Raji (cell line): ENCODE measurements around the gene SKI.

Experiments
- POLR2A ChIP-seq: IDR thresholded peaks from 2 replicates; pipeline ENCODE4 v1.6.1; 2011; ENCODE audit warnings: low read depth, low read length, control low read depth; ENCODE audit not compliant: insufficient read depth

The SKI gene

DNA sequence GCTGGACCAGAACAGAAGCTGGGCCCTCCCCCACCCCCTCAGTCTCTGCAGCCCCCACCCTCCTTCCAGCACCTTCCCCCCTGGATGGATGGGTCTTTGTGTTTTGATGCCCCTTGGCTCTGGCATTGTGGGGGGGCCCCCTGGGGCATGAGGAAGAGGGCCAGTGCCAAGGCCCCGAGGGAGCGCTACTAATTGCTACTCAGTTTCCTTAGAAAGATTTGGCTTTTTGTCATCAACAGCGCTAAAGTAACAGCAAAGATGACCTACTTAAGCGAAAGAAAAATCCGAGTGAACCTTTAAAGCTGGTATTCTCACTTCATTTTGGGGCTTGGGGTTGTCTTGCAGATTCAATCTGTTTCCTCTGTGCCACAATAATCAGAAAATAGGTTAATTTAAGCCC lies 63.5 kb downstream of the SKI start:
- TF ChIP-seq POLR2A = no peak

DNA sequence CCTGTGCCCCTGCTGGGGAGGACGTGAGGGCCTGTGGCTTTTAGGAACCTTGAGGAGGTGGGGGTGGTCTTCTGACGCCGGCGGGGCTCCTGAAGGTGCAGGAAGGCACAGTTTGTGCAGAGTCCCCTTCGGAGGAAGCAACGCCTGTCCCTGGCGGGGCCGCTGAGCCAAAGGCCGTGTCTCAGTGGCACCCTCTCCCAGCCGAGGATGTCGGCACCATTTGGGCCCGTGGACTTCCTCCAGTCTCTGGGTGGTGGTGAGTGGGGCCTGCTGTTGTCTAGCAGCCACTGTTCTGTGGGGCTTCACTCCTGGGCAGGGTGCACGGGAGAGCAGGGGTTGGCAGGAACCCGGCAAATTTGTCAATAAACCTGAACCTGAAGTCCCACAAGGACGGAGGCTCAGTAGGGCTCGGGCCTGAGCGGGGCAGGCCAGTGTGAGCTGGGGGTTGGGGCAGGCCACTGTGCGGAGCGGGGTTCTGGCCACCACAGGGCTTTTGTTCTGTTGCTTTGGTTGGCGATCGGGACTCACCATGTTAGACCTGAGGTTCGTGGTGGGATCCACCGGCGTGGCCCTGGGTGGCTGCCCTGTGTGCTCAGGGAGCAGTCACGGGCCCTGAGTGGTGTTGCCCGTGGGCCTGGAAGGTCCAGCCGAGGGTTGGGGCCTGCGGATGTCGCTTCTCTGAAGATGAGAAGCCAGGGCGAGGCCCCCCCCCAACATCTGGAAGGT lies 64.8 kb downstream of the SKI start:
- TF ChIP-seq POLR2A = no peak

DNA sequence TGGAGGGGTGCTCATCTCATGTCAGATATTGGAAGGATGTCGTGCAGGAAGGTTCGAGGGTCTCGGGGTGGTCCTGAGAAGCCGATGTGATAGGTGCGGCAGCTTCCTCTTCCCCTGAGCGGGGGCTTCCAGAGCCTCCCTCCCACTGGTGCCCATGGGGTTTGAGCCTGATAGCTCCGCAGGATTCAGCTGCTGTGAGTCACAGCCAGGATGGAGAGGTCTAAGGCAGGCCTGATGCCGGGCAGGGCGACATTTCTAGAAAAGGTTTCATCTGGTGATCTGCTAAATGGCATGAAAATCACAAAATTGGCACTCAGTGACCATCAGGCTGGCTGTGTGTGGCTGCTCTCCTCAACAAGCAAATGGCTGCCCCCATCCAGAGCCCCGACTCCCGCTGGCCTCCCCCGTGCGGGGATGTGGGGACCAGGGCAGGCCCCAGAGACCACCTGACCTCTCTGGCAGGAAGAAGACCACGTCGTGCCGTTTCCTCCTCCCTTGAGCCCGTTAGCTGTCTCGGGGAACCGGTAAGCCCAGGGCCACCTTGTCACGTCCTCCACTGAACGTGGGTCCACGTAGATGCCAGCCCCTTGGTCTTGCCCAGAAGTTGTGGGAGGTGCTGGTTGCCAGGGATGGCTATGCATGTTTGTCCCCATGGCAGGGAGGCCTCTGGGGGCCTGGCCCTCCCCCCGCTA lies 66.1 kb downstream of the SKI start:
- TF ChIP-seq POLR2A = no peak

DNA sequence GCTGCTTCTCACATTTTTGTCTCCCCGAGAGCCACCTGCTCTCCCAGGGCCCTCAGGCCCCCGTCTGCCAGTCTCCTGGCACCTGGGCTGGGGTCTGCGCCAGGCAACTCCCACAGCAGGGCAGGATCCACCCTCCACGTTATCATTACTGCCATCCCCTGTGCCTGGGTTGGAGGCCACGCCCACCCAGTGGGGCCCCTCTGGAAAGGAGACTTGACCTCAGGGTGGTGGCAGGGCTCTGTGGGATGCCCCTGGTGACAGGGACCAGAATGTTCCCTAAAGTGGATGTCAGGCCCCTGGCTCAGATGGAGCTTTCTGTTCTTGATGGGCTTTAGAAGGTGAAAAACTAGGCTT lies 66.6 kb downstream of the SKI start:
- no peak for TF ChIP-seq POLR2A

DNA sequence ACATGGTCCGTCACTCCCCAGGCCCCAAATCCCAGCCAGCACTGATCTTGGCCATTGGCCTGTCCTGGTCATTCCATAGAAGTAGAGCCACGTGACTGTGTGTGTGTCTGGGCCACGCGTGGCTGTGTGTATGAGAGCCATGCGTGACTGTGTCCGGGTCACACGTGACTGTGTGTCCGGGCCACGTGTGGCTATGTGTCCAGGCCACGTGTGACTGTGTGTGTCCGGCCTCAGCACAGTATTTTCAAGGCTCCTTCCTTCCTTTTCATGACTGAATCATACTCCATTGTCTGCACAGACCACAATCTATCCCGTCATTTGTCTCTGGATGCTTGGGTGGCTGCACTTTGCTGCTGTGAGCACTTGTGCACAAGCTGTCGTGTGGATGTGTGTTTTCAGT lies 67.4 kb downstream of the SKI start:
- TF ChIP-seq POLR2A = no peak

DNA sequence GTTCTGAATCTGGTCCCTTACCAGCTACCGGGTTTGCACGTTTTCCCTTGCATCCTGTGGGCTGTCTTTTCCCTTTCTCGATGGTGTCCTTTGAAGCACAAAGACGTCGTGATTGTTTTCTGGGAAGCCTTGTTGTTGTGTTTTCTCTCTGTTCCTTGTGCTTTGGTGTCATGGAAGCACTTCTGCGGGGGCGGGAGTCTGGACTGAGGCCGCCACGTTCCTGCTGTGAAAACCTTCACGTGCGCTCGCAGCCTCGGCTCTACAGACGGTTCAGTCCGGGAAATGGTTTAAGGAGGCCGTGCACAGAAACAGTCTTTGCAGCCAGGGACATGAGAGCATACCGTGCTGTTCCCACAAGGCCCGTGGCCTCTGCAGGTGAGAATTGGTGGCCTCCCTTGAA lies 68.5 kb downstream of the SKI start:
- TF ChIP-seq POLR2A = no peak

DNA sequence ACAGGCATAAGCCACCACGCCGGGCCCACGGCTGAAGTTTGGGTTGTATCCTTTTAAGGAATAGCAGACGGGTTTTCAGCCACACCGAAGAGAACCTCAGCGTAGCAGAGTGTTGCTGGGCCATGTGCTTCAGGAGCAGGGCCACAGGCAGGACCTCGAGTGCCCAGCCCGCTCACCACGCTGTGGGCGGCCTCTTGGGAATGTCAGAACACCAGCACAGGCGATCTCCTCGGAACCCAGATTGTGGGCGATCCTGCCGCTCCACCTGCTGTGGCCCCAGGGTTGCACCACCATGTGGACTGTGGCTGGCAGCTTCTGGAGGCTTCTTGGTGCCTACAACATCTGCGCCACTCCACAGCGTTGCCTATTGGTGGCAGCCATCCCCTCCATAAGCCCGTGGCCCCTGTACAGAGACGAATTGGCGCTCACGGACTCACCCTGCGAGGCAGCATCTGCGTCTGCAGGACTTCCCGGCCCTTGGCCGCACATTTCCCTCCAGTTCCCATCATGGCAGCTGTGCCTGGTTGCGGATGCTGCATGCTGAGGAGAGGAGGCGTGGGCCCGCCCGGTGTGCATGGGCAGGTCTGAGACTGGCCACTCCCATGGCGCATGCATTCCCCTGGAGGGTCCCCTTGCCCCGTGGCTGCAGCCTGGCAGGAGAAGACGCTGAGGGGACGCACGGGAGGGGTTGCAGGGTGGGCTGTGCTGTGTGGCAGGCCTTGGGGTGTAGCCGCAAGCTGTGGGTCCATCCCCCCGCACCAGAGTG lies 69.3 kb downstream of the SKI start:
- TF ChIP-seq POLR2A = no peak

DNA sequence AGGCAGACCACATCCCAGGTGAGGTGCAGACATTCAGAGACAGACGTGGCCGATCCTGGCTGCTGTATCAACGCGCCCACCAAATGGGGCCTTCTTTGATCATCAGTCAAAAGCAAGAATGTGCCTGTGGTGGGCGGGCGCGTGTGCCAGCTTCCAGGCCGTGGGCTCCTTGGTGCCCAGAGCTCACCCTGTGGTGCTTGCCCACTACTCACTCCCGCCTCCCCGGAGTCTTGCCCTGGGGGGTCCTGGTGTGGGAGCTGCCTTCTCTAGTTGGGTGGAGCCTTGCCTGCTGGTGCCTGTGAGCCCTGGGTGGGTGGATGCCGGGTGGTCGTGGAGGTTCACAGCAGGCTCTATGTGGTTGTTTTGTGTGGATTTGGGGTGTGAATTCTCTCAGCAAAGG lies 70.6 kb downstream of the SKI start:
- TF ChIP-seq POLR2A = no peak

DNA sequence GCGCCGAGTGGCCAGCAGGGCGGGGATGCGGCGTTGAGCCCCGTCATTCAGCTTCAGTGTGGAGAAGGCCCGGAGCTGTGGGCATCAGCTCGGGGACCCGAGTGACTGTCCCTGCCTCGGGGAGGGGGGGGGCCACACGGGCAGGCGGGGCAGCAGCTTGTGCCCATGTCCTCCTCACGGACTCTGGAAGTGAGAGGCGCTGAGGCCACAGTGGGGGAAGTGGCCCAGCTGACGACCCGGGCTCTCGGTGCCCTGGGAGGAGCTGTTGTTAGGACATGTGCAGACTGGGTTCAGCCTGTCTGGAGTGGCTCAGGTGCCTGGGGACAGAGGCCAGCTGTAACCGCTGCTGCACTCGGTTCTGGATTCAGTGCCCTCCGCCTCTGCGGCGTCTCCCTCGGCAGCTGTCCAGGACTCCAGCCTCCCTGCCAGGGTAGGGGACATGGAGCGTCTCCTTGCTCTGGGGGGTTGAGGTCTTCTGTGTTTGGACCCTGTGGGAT lies 71.1 kb downstream of the SKI start:
- TF ChIP-seq POLR2A = no peak

DNA sequence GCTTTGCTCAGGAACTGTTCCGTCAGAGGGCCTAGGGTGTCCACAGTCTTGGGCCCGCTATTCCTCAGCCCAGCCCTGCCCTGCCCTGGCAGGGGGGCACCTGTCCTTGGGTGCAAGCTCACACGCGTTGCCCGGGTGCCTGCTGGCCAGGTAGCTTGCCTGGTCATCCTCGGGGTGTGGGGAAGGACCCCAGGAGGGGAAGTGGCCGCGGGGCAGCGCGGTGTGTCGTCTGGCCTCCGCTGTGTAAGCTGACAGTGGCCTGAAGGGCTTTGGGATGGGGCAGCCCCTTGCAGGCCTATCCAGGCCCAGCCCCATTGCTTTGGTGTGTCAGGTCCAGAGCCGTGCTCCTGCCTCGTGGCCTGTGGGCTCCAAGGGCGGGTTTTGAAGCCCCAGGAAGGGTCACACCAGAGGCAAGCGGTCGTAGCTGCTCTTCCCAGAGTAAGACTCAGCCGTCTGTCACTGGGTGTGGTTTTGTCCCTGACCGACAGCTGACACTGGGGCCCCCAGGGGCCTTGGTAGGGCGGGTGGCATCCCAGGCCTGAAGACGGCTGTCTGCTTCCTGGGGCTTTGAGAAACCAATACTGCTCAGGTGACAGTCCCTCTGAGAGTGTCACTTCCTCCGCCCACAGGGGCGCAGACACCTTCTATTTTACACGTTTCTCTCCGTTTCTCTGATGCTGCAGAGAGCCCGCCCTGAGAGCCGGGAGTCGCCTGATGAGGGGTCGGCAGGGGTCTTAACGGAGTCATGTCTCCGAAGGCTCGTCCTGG lies 72.1 kb downstream of the SKI start:
- no peak for TF ChIP-seq POLR2A

DNA sequence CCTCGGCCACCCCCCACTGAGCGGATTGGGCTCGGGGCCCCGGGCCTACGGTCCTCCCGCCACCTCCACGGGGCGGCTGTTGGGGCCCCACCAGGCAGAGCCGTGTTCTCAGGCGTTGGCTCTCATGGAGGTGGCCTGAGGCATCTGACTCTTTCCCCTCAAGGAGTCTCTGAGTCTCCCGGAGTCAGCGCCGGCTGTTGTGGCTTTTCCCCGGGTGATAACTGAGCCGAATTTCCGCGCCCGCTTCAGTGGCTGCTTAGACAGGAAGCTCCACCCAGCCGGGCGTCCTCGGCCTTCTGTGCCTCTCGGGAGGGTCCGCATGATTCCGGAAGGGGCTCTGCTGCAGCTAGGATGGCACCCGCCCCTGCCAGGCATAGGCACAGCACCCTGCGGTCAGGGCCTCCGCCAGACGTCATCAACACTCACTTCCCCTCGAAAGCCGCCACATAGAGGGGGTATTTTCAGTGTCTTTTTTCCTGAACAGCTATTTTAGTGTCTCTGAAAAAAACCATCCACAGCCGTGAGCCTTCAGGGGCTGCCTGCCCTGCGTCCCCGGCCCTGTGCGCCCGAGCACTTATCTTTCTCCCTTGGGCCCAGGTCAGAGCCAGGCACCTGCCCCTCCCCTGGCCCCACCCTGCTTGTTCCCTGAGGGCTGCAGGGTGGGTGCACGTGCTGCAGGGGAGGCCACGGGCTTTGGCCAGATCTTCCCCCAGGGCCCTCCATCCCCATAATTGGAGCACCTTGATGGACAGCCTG lies 72.9 kb downstream of the SKI start:
- TF ChIP-seq POLR2A = no peak

DNA sequence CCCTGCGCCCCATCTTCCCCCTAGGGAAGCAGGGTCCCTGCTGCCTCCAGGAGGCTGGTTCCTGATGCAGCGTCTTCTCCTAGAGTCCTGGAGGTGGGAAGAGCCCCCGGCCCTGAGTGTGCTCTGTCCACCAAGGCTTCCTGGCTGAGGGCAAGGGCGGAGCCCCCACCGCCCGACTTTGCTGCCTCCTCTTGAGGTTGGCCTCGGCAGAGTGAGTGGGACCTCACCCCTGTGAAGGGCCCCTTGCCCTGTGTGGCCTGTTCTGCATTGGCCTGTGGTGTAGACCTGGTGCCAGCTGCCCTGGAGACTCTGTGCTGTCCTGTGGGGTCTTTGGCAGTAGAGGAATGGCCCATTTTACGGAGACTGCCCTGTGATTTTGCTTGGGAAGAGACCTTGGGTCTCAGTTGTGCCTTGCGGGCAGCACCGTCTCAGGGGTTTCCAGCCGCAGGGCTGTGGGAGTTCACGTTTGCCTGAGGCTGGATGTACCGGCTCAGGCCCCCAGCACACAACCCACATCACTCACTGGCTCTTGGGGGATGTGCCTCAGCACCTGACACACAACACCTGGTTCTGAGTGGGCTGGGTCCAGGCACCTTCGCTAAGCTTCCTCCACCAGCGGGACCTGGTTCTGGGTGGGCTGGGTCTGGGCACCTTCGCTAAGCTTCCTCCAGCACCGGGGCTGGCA lies 73.6 kb downstream of the SKI start:
- no peak for TF ChIP-seq POLR2A

DNA sequence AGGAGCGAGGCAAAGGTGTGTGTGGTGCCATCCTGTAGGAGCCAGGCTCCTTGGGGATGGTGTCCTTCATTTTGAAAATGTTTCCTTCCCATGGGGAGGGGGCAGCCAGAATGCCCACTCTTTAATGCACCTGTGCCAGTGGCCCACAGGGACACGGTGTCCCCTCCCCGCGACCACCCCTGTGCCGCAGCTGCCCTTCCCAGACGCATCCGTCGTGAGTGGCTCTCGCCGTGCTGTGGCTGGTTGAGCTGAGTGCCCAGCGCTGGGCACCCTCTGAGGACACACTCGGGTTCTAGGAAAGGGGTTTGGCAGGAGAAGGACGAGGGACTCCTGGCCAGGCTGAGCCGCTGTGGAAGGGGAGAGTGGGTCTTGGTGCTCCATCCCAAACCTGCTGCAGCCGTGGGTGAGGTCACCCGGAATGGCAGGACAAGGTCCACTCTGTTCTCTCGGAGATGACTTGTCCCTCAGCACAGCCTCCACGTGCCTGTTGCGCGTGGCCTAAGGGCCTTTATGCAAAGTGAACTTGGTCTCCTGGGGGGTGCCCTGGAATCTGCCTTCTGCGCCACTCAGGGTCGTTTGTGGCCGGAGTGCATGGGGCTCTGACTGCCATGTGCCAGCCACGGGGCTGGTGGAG lies 74.3 kb downstream of the SKI start:
- no peak for TF ChIP-seq POLR2A
